K562 (cell line): Measurements from ENCODE around the gene ZSWIM8. TPM values are rescaled to one million over a fixed set of nuclear protein-coding genes. Genes with fewer than 3 reads are reported as not detected.

Experiments used
- AFF1 ChIP-seq, 2 experiments: fragments of 450-650 bp; IDR thresholded peaks; 2 replicates each; pipeline ENCODE4 v1.6.1; 2018; ENCODE audit warnings: mild to moderate bottlenecking in 2 of 2, low read depth in 1 of 2; ENCODE audit not compliant: partially characterized antibody in 2 of 2
- ATF7 ChIP-seq: fragments of 450-650 bp; IDR thresholded peaks from 2 replicates; pipeline ENCODE4 v1.7.1; 2014; ENCODE audit warnings: mild to moderate bottlenecking, moderate library complexity
- BRCA1 ChIP-seq, 2 experiments: fragments of 450-650 bp in 1 of 2; sonication (generic) in 1 of 2; formaldehyde crosslinking in 1 of 2; IDR thresholded peaks; 2 replicates each; pipeline versions ENCODE4 v1.5.0 to v1.6.1; 2017 to 2020; ENCODE audit warnings: mild to moderate bottlenecking in 1 of 2, missing genetic modification reagents in 1 of 2
- BRF2 ChIP-seq: IDR thresholded peaks from 3 replicates; pipeline ENCODE4 v1.6.1; 2011; ENCODE audit warnings: borderline replicate concordance, mild to moderate bottlenecking; ENCODE audit not compliant: insufficient read length, insufficient read depth
- ELF2 ChIP-seq: fragments of 250-450 bp; sonication (Bioruptor Pico); IDR thresholded peaks from 2 replicates; pipeline ENCODE4 v1.5.0; 2021; ENCODE audit warnings: mild to moderate bottlenecking
- ETS2 ChIP-seq: IDR thresholded peaks from 2 replicates; pipeline ENCODE4 v1.6.1; 2016; ENCODE audit warnings: borderline replicate concordance, missing genetic modification characterization, mild to moderate bottlenecking, moderate library complexity, missing compliant biosample characterization; ENCODE audit not compliant: poor library complexity, severe bottlenecking
- FIP1L1 ChIP-seq: fragments of 200-400 bp; formaldehyde crosslinking; IDR thresholded peaks from 2 replicates; pipeline ENCODE4 v1.6.1; 2018; ENCODE audit warnings: mild to moderate bottlenecking, low read depth, low read length; ENCODE audit not compliant: poor library complexity, severe bottlenecking
- GTF3C2 ChIP-seq: IDR thresholded peaks from 3 replicates; pipeline ENCODE4 v1.6.1; 2011; ENCODE audit warnings: borderline replicate concordance, mild to moderate bottlenecking, moderate library complexity; ENCODE audit not compliant: insufficient read length; ENCODE audit errors: extremely low read depth
- KLF10 ChIP-seq: fragments of 250-450 bp; sonication (Bioruptor Pico); IDR thresholded peaks from 2 replicates; pipeline ENCODE4 v1.6.1; 2021; ENCODE audit warnings: matching md5 sums
- NR1H2 ChIP-seq: sonication (generic); formaldehyde crosslinking; IDR thresholded peaks from 2 replicates; pipeline ENCODE4 v1.4.0; 2020; ENCODE audit warnings: mild to moderate bottlenecking, missing genetic modification reagents
- ZBTB9 ChIP-seq: fragments of 450-650 bp; formaldehyde crosslinking; IDR thresholded peaks from 2 replicates; pipeline ENCODE4 v1.4.0; 2020; ENCODE audit warnings: mild to moderate bottlenecking, moderate library complexity
- ZNF174 ChIP-seq: fragments of 250-450 bp; sonication (Bioruptor Pico); IDR thresholded peaks from 2 replicates; pipeline ENCODE4 v1.4.0; 2020; ENCODE audit warnings: mild to moderate bottlenecking
- ZNF384 ChIP-seq: IDR thresholded peaks from 2 replicates; pipeline ENCODE4 v1.6.1; 2012; ENCODE audit warnings: low read depth, low read length, improper control_type of control experiment
- ZNF561 ChIP-seq: fragments of 450-650 bp; formaldehyde crosslinking; conservative IDR thresholded peaks from 2 replicates; pipeline ENCODE4 v1.4.0; 2020; ENCODE audit warnings: mild to moderate bottlenecking, moderate library complexity
- ZSCAN29 ChIP-seq: fragments of 450-650 bp; IDR thresholded peaks from 2 replicates; pipeline ENCODE4 v1.6.1; 2017
- polyA plus RNA-seq, 8 experiments: library from polyadenylated mRNA; depleted of rRNA in 4 of 8; stranded (reverse) in 5 of 8; unstranded in 3 of 8; fragments of >200 nt; fragmentation: Nextera tagmentation in 2 of 8; fragmentation: Illumina TruSeq in 1 of 8; extraction: Ambion mirVana in 2 of 8; extraction: Trizol in 1 of 8; gene quantifications; 2 replicates each; pipeline versions ENCODE4 v1.2.1 to v1.2.3, GENCODE V29; 2011 to 2014; ENCODE audit warnings: inconsistent platforms in 1 of 8, missing spikeins in 1 of 8
- total RNA-seq, 7 experiments: library from RNA; depleted of rRNA in 6 of 7; stranded (reverse); fragments of >200 nt in 6 of 7; fragmentation: Illumina TruSeq in 2 of 7; extraction: Trizol in 2 of 7; gene quantifications; 2 replicates each; pipeline versions ENCODE4 v1.2.1 to v1.2.3, GENCODE V29; 2011 to 2021; ENCODE audit warnings: low replicate concordance in 1 of 7

ZSWIM8 gene
- total and polyA plus RNA-seq, 9 of the 15 experiments (the other 6 are each of a cell fraction or from before 2014, with no cell fraction given) = 5.6 to 47.8 (median 26.7) TPM

- TF ChIP-seq GTF3C2 (no peak), BRF2 (no peak), ZNF561 (CRISPR knock-in tag) (no peak), NR1H2 (no peak), AFF1 (IDR thresholded peaks at IDR 0.05; ENCODE audit: low read depth in 1 of 2, partially characterized antibody in 2 of 2) (peak; percentile 37 to 94), ATF7 (peak; percentile 93), FIP1L1 (no peak), ETS2 (tag) (no peak), ZNF384 (peak; percentile 52), BRCA1 (IDR thresholded peaks at IDR 0.05) (no peak), BRCA1 (CRISPR knock-in tag; IDR thresholded peaks at IDR 0.05) (no peak), ZBTB9 (peak; percentile 61), KLF10 (CRISPR knock-in tag) (no peak), ZSCAN29 (no peak), ELF2 (no peak; the same call in 1 of the 2 replicates), ZNF174 (CRISPR knock-in tag) (no peak)
These were observed 41.3 kb upstream of the ZSWIM8 start, which contains the start of gene SEC24C (continued) for GRCh38 chr10:73743905-73744663.
